ENCODE data around the gene RAP1A.

The RAP1A gene

GRCh38 chr1:111577814-111578213, 41.8 kb upstream of the RAP1A start:
- no peak for TF ChIP-seq CTCF (IDR thresholded peaks at IDR 0.05; ENCODE audit: control insufficient read depth, insufficient read depth, low read depth, low read length, missing control alignments)
- H3K4me3 ChIP-seq (ENCODE audit: control insufficient read depth, low read depth, low read length), result no peak overlapping the region
- DNase-seq (ENCODE audit: low read depth), result no peak

DNA sequence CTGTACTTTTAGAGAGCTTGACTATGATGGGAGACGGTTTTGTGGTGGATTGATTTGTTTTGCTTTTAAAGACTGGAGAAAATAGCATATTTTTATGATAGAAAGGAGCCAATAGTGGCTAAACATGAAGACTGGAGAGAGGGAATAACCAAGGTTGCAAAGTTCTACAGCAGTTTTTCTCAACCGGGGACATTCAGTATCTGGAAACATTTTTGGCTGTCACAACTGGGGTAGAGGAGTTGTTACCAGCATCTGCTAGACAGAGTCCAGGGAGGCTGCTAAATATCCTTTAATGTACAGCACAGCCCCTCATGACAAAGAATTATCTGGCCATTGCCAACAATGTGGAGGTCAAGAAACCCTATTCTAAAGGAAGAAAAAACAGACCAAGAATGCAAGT, 38.4 kb upstream of the RAP1A start:
- no peak for DNase-seq (ENCODE audit: low read depth)
- TF ChIP-seq CTCF (IDR thresholded peaks at IDR 0.05; ENCODE audit: control insufficient read depth, insufficient read depth, low read depth, low read length, missing control alignments), result no peak
- H3K4me3 ChIP-seq (ENCODE audit: control insufficient read depth, low read depth, low read length), result no peak overlapping the region

- no peak for DNase-seq (ENCODE audit: low read depth)
- no peak overlapping the region for H3K4me3 ChIP-seq (ENCODE audit: control insufficient read depth, low read depth, low read length)
- TF ChIP-seq CTCF (IDR thresholded peaks at IDR 0.05; ENCODE audit: control insufficient read depth, insufficient read depth, low read depth, low read length, missing control alignments), result no peak
Measured at GRCh38 chr1:111582016-111582415, 37.6 kb upstream of the RAP1A start.

- no peak overlapping the region for H3K4me3 ChIP-seq (ENCODE audit: control insufficient read depth, low read depth, low read length)
- DNase-seq (ENCODE audit: low read depth), result no peak
- no peak for TF ChIP-seq CTCF (IDR thresholded peaks at IDR 0.05; ENCODE audit: control insufficient read depth, insufficient read depth, low read depth, low read length, missing control alignments)
Measured at GRCh38 chr1:111582644-111583618, 36.7 kb upstream of the RAP1A start.

GRCh38 chr1:111585447-111586086, 34.0 kb upstream of the RAP1A start:
- no peak overlapping the region for H3K4me3 ChIP-seq (ENCODE audit: control insufficient read depth, low read depth, low read length)
- DNase-seq (ENCODE audit: low read depth), result no peak
- no peak for TF ChIP-seq CTCF (IDR thresholded peaks at IDR 0.05; ENCODE audit: control insufficient read depth, insufficient read depth, low read depth, low read length, missing control alignments)

GRCh38 chr1:111586112-111586511, 33.5 kb upstream of the RAP1A start:
- no peak for TF ChIP-seq CTCF (IDR thresholded peaks at IDR 0.05; ENCODE audit: control insufficient read depth, insufficient read depth, low read depth, low read length, missing control alignments)
- H3K4me3 ChIP-seq (ENCODE audit: control insufficient read depth, low read depth, low read length), result no peak overlapping the region
- DNase-seq (ENCODE audit: low read depth), result no peak
